ENCODE measurements around the gene TMEM163.

DNA sequence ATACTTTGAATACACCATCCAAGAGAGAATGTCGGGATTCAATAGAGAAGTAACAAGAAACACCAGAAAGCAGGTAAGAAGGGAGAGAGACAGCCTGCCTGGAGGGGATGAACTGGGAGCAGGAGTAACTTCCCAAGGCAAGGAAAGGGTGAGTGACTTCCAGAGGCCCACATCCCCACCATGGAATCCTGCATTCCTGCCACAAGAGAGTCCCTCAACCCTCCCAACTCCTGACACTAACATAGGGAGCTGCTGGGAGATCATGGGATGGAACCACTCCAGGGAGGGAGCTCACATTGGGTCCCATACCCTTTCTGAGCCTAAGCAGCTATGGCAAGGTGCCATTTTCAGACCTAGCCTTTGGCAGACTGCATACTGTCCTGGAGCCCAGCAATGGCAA, 5.5 kb upstream of the TMEM163 start:
- TF ChIP-seq, protein P1, sequence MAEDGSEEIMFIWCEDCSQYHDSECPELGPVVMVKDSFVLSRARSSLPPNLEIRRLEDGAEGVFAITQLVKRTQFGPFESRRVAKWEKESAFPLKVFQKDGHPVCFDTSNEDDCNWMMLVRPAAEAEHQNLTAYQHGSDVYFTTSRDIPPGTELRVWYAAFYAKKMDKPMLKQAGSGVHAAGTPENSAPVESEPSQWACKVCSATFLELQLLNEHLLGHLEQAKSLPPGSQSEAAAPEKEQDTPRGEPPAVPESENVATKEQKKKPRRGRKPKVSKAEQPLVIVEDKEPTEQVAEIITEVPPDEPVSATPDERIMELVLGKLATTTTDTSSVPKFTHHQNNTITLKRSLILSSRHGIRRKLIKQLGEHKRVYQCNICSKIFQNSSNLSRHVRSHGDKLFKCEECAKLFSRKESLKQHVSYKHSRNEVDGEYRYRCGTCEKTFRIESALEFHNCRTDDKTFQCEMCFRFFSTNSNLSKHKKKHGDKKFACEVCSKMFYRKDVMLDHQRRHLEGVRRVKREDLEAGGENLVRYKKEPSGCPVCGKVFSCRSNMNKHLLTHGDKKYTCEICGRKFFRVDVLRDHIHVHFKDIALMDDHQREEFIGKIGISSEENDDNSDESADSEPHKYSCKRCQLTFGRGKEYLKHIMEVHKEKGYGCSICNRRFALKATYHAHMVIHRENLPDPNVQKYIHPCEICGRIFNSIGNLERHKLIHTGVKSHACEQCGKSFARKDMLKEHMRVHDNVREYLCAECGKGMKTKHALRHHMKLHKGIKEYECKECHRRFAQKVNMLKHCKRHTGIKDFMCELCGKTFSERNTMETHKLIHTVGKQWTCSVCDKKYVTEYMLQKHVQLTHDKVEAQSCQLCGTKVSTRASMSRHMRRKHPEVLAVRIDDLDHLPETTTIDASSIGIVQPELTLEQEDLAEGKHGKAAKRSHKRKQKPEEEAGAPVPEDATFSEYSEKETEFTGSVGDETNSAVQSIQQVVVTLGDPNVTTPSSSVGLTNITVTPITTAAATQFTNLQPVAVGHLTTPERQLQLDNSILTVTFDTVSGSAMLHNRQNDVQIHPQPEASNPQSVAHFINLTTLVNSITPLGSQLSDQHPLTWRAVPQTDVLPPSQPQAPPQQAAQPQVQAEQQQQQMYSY (CRISPR knock-in tag; IDR thresholded peaks at IDR 0.05): no peak
- TF ChIP-seq MTA1 (CRISPR knock-in tag; IDR thresholded peaks at IDR 0.05; ENCODE audit: borderline replicate concordance) (no peak), KAT7 (CRISPR knock-in tag; IDR thresholded peaks at IDR 0.05; ENCODE audit: borderline replicate concordance) (no peak), RAD51 (IDR thresholded peaks at IDR 0.05; ENCODE audit: borderline replicate concordance) (no peak), CTCF (CRISPR knock-in tag; IDR thresholded peaks at IDR 0.05) (no peak), RFX3 (CRISPR knock-in tag; IDR thresholded peaks at IDR 0.05) (no peak), FOXA1 (IDR thresholded peaks at IDR 0.05) (no peak), FOXA1 (CRISPR knock-in tag; IDR thresholded peaks at IDR 0.05) (no peak), NBN (conservative IDR thresholded peaks at IDR 0.05) (no peak), KDM5A (IDR thresholded peaks at IDR 0.05; ENCODE audit: borderline replicate concordance, low read length) (no peak), ZNF549 (CRISPR knock-in tag; IDR thresholded peaks at IDR 0.05) (no peak), THAP9 (CRISPR knock-in tag; IDR thresholded peaks at IDR 0.05; ENCODE audit: borderline replicate concordance) (no peak)
- TF ChIP-seq, protein P2, sequence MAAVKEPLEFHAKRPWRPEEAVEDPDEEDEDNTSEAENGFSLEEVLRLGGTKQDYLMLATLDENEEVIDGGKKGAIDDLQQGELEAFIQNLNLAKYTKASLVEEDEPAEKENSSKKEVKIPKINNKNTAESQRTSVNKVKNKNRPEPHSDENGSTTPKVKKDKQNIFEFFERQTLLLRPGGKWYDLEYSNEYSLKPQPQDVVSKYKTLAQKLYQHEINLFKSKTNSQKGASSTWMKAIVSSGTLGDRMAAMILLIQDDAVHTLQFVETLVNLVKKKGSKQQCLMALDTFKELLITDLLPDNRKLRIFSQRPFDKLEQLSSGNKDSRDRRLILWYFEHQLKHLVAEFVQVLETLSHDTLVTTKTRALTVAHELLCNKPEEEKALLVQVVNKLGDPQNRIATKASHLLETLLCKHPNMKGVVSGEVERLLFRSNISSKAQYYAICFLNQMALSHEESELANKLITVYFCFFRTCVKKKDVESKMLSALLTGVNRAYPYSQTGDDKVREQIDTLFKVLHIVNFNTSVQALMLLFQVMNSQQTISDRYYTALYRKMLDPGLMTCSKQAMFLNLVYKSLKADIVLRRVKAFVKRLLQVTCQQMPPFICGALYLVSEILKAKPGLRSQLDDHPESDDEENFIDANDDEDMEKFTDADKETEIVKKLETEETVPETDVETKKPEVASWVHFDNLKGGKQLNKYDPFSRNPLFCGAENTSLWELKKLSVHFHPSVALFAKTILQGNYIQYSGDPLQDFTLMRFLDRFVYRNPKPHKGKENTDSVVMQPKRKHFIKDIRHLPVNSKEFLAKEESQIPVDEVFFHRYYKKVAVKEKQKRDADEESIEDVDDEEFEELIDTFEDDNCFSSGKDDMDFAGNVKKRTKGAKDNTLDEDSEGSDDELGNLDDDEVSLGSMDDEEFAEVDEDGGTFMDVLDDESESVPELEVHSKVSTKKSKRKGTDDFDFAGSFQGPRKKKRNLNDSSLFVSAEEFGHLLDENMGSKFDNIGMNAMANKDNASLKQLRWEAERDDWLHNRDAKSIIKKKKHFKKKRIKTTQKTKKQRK (IDR thresholded peaks at IDR 0.05; ENCODE audit: low read length): no peak

Measured in HepG2 (cell line).